ENCODE data around the gene SLC39A10. TPM values are rescaled to one million over a fixed set of nuclear protein-coding genes. Genes with fewer than 3 reads are reported as not detected.
"Not testable (repeated sequence)": the region's sequence is repeated elsewhere in the genome, so short reads cannot be mapped to it uniquely, and the experiment has no call there.

Gene SLC39A10
- total RNA-seq, 1 donor from 2014 or later, result 72.7 TPM

- Mint-ChIP-seq H3K4me1 (peaks cover 9% of the 10 kb centered on the region), H3K27me3 (ENCODE audit: low read depth) (no peaks in the 10 kb centered on the region), H3K9me3 (peaks cover 11% of the 10 kb centered on the region), H3K27ac (ENCODE audit: unreplicated experiment) (no peak overlapping the region), H3K4me3 (no peak overlapping the region), H3K36me3 (ENCODE audit: low read depth) (peaks cover 20% of the 10 kb centered on the region)
- TF ChIP-seq CTCF (conservative IDR thresholded peaks at IDR 0.05), result no peak
- no peak for DNase-seq (ENCODE audit: low read depth, low spot score)
Measured at GRCh38 chr2:195686564-195686963, 29.5 kb downstream of the SLC39A10 start.

GRCh38 chr2:195687320-195688086, 30.5 kb downstream of the SLC39A10 start:
- Mint-ChIP-seq H3K4me1 (peaks cover 9% of the 10 kb centered on the region), H3K4me3 (no peak overlapping the region), H3K36me3 (ENCODE audit: low read depth) (peaks cover 29% of the 10 kb centered on the region), H3K27ac (ENCODE audit: unreplicated experiment) (no peak overlapping the region), H3K9me3 (peaks cover 20% of the 10 kb centered on the region), H3K27me3 (ENCODE audit: low read depth) (no peaks in the 10 kb centered on the region)
- no peak for DNase-seq (ENCODE audit: low read depth, low spot score)
- no peak for TF ChIP-seq CTCF (conservative IDR thresholded peaks at IDR 0.05)

DNA sequence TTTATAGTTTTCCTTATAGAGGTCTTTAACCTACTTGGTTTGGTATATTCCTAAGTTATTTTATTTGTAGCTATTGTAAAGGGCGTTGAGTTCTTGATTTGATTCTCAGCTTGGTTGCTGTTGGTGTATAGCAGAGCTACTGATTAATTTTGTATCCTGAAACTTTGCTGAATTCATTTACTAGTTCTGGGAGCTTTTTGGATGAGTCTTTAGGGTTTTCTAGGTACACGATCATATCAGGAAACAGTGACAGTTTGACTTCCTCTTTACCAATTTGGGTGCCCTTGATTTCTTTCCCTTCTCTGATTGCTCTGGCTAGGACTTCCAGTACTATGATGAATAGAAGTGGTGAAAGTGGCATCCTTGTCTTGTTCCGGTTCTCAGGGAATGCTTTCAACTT, 35.5 kb downstream of the SLC39A10 start:
- H3K9me3 Mint-ChIP-seq, result peaks cover 35% of the 10 kb centered on the region
- not testable (repeated sequence) for H3K27ac Mint-ChIP-seq (ENCODE audit: unreplicated experiment); DNase-seq (ENCODE audit: low read depth, low spot score); H3K27me3 Mint-ChIP-seq (ENCODE audit: low read depth); H3K4me1 Mint-ChIP-seq; H3K4me3 Mint-ChIP-seq
- H3K36me3 Mint-ChIP-seq (ENCODE audit: low read depth), result peaks cover 59% of the 10 kb centered on the region

- Mint-ChIP-seq H3K9me3 (peaks cover 35% of the 10 kb centered on the region), H3K4me1 (peaks cover 5% of the 10 kb centered on the region), H3K27me3 (ENCODE audit: low read depth) (no peaks in the 10 kb centered on the region), H3K36me3 (ENCODE audit: low read depth) (peaks cover 76% of the 10 kb centered on the region), H3K4me3 (no peak overlapping the region), H3K27ac (ENCODE audit: unreplicated experiment) (no peak overlapping the region)
- DNase-seq (ENCODE audit: low read depth, low spot score), result no peak
- no peak for TF ChIP-seq CTCF (conservative IDR thresholded peaks at IDR 0.05)
Measured at GRCh38 chr2:195694553-195694952, 37.5 kb downstream of the SLC39A10 start.

DNA sequence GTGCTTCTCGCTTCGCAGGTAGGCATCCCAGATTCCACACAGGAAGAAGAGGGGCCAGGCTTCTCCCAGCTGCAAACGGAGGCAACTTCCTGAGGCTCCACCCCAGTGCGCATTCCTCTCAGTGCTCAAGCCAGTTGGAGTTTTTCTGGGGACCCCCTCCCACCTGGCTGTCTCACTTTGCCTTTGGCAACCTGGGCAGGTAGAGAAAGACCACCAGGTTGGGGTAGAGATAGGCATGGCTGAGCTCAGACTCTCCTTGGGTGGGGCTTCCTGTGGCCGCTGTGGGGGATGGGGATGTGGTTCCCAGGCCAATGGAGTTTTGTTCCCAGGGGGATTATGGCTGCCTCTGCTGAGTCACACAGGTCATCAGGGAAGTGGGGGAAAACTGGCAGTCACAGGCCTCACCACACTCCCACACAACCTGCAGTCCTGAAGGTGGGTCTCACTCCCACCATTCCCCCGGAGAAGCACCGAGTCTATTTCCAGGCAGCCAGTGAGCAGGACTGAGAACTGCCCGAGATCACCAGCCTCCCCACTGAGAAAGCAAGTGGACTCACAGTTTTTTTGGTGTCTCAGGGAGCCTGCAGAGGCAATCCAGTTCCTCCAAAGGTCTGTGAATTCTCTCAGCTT, 38.1 kb downstream of the SLC39A10 start:
- Mint-ChIP-seq H3K27ac (ENCODE audit: unreplicated experiment) (no peak overlapping the region), H3K4me1 (peaks cover 5% of the 10 kb centered on the region), H3K9me3 (peaks cover 38% of the 10 kb centered on the region), H3K4me3 (no peak overlapping the region), H3K36me3 (ENCODE audit: low read depth) (peaks cover 78% of the 10 kb centered on the region), H3K27me3 (ENCODE audit: low read depth) (no peaks in the 10 kb centered on the region)
- DNase-seq (ENCODE audit: low read depth, low spot score), result no peak
- no peak for TF ChIP-seq CTCF (conservative IDR thresholded peaks at IDR 0.05)

DNA sequence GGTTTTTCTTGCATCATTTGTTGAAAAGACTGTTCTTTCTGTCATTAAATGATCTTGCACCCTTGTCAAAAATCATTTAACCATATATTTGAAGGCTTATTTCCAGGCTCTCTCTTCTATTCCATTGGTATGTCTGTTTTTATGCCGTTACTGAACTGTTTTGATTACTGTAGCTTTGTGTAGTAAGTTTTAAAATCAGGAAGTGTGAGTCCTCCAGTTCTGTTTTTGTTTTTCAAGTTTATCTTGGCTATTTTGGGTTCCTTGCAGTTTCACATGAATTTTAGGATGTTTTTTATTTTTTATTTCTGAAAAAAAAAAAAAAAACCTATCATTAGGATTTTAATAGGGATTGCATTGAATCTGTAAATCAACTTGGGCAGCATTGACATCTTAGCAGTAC, 39.0 kb downstream of the SLC39A10 start:
- H3K36me3 Mint-ChIP-seq (ENCODE audit: low read depth), result peaks cover 77% of the 10 kb centered on the region
- DNase-seq (ENCODE audit: low read depth, low spot score), result no peak
- no peaks in the 10 kb centered on the region for H3K27me3 Mint-ChIP-seq (ENCODE audit: low read depth)
- H3K9me3 Mint-ChIP-seq, result peaks cover 40% of the 10 kb centered on the region
- no peak for TF ChIP-seq CTCF (conservative IDR thresholded peaks at IDR 0.05)
- H3K4me1 Mint-ChIP-seq, result peaks cover 5% of the 10 kb centered on the region
- H3K27ac Mint-ChIP-seq (ENCODE audit: unreplicated experiment), result no peak overlapping the region
- H3K4me3 Mint-ChIP-seq, result no peak overlapping the region
